ENCODE data around the gene KHDC4.

DNA sequence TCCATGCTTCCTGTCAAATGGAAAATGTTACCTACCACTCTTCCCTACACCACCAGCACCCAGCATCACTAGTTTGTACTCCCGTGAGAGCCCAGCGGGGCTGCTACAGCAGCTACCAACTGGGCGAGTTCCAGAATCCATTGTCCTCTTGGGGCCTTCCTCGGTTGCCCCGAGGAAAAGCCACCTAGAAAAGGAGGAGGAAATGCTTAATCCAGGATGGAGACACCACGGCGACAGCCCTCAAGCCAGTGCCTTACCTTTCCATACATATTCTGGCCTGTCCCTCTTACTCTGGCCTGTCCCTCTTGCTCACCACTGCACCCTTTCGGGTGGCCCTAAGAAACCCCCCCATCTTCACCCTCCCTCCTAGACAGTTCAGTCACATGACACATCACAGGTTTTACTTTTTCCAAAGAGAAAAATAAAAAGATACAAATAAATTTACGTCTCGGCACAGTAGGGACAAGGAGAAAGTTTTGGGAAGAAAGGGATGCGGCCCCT, 23.5 kb downstream of the KHDC4 start:
- TF ChIP-seq EZH2 (IDR thresholded peaks at IDR 0.05; ENCODE audit: low read length, missing control alignments): no peak
- TF ChIP-seq, protein P1, sequence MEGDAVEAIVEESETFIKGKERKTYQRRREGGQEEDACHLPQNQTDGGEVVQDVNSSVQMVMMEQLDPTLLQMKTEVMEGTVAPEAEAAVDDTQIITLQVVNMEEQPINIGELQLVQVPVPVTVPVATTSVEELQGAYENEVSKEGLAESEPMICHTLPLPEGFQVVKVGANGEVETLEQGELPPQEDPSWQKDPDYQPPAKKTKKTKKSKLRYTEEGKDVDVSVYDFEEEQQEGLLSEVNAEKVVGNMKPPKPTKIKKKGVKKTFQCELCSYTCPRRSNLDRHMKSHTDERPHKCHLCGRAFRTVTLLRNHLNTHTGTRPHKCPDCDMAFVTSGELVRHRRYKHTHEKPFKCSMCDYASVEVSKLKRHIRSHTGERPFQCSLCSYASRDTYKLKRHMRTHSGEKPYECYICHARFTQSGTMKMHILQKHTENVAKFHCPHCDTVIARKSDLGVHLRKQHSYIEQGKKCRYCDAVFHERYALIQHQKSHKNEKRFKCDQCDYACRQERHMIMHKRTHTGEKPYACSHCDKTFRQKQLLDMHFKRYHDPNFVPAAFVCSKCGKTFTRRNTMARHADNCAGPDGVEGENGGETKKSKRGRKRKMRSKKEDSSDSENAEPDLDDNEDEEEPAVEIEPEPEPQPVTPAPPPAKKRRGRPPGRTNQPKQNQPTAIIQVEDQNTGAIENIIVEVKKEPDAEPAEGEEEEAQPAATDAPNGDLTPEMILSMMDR (conservative IDR thresholded peaks at IDR 0.05 in 1 of 2, IDR thresholded peaks at IDR 0.05 in 1 of 2; ENCODE audit: low read depth in 1 of 2, low read length in 2 of 2): peak in 1 of 2 donors; percentile 20
